ENCODE measurements around the gene CACNA1S. TPM values are rescaled to one million over a fixed set of nuclear protein-coding genes. Genes with fewer than 3 reads are reported as not detected.

CACNA1S gene
- total RNA-seq, 1 donor from 2014 or later, result 0.11 TPM

- H3K4me1 Mint-ChIP-seq, result peaks cover 16% of the 10 kb centered on the region
- Histone ChIP-seq H2AFZ (replicated peaks) (no peak overlapping the region), H3K4me2 (no peak overlapping the region), H4K20me1 (ENCODE audit: low read depth) (no peaks in the 10 kb centered on the region), H3K27me3 (no peaks in the 10 kb centered on the region), H3K9ac (no peak overlapping the region), H3K36me3 (no peaks in the 10 kb centered on the region), H3K4me1 (no peaks in the 10 kb centered on the region), H3F3A (ENCODE audit: low read depth) (no peaks in the 10 kb centered on the region), H3K4me3 (no peak overlapping the region), H3K27ac (no peak overlapping the region), H3K9me3 (ENCODE audit: low read depth) (no peaks in the 10 kb centered on the region), H3K79me2 (ENCODE audit: low read depth) (no peaks in the 10 kb centered on the region)
- TF ChIP-seq EZH2 (IDR thresholded peaks at IDR 0.05) (no peak), EZH2phosphoT487 (IDR thresholded peaks at IDR 0.05) (no peak)
- TF ChIP-seq, protein P1, sequence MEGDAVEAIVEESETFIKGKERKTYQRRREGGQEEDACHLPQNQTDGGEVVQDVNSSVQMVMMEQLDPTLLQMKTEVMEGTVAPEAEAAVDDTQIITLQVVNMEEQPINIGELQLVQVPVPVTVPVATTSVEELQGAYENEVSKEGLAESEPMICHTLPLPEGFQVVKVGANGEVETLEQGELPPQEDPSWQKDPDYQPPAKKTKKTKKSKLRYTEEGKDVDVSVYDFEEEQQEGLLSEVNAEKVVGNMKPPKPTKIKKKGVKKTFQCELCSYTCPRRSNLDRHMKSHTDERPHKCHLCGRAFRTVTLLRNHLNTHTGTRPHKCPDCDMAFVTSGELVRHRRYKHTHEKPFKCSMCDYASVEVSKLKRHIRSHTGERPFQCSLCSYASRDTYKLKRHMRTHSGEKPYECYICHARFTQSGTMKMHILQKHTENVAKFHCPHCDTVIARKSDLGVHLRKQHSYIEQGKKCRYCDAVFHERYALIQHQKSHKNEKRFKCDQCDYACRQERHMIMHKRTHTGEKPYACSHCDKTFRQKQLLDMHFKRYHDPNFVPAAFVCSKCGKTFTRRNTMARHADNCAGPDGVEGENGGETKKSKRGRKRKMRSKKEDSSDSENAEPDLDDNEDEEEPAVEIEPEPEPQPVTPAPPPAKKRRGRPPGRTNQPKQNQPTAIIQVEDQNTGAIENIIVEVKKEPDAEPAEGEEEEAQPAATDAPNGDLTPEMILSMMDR (IDR thresholded peaks at IDR 0.05), result no peak
- H3K9me3 Mint-ChIP-seq, result no peaks in the 10 kb centered on the region
- peaks cover 18% of the 10 kb centered on the region for H3K27me3 Mint-ChIP-seq (ENCODE audit: insufficient read depth, low read depth)
- DNase-seq (ENCODE audit: low spot score), result no peak
- no peak overlapping the region for H3K4me3 Mint-ChIP-seq
- no peak overlapping the region for H3K27ac Mint-ChIP-seq
- no peaks in the 10 kb centered on the region for H3K36me3 Mint-ChIP-seq
These were observed 35.1 kb downstream of the CACNA1S start for GRCh38 chr1:201077116-201077515.

DNA sequence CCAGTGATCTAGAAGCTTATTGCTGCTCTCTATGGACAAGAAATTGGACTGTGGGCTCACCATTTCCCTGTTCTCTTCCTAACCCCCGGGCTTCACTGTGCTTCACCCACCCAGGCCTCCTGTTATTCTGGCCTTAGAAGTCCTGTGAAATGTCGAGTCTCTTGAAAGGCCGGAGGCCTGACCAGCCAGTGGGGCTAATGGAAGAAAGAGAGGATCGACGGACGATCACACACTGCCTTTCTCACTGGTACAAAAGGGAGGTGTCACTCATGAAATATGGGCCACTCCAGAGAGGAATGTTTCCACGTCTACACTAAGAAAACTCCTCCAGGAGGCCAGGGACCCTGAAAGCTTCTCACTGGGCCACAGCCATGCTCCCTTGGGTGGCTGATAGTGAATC is 36.1 kb downstream of the CACNA1S start:
- Histone ChIP-seq H3K36me3 (no peaks in the 10 kb centered on the region), H3K4me2 (no peak overlapping the region), H4K20me1 (ENCODE audit: low read depth) (no peaks in the 10 kb centered on the region), H3K27ac (no peak overlapping the region), H3K9ac (no peak overlapping the region), H2AFZ (replicated peaks) (no peak overlapping the region), H3K27me3 (no peaks in the 10 kb centered on the region), H3K4me1 (no peaks in the 10 kb centered on the region), H3K79me2 (ENCODE audit: low read depth) (no peaks in the 10 kb centered on the region), H3K4me3 (no peak overlapping the region), H3F3A (ENCODE audit: low read depth) (no peaks in the 10 kb centered on the region), H3K9me3 (ENCODE audit: low read depth) (no peaks in the 10 kb centered on the region)
- peaks cover 26% of the 10 kb centered on the region for H3K4me1 Mint-ChIP-seq
- H3K27ac Mint-ChIP-seq, result no peak overlapping the region
- peaks cover 21% of the 10 kb centered on the region for H3K27me3 Mint-ChIP-seq (ENCODE audit: insufficient read depth, low read depth)
- H3K9me3 Mint-ChIP-seq, result no peaks in the 10 kb centered on the region
- DNase-seq (ENCODE audit: low spot score), result no peak
- H3K4me3 Mint-ChIP-seq, result peak overlapping the region; percentile 49
- TF ChIP-seq EZH2phosphoT487 (IDR thresholded peaks at IDR 0.05) (no peak), EZH2 (IDR thresholded peaks at IDR 0.05) (no peak)
- TF ChIP-seq, protein P1 (IDR thresholded peaks at IDR 0.05), result no peak
- H3K36me3 Mint-ChIP-seq, result no peaks in the 10 kb centered on the region

DNA sequence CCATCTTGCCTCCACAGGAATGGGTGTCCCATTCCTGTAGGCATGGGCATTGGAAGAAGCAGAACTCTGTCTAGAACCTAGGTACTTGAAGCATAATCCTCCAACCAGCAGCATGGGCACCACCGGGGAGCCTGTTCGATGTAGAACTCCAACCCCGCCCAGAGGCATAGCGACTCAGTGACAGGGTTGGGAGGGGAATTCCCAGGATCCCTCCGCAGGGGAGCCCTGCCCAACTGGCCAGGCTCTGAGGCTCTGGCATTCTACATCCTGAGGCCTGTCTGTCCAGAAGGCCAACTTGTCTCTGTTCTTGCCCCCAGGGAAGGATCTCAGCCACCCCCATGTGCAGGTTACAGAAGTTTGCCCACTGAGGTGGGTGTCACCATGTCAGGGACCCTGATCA is 38.2 kb downstream of the CACNA1S start:
- Histone ChIP-seq H3F3A (ENCODE audit: low read depth) (no peaks in the 10 kb centered on the region), H3K27me3 (no peaks in the 10 kb centered on the region), H4K20me1 (ENCODE audit: low read depth) (no peaks in the 10 kb centered on the region), H3K27ac (no peak overlapping the region), H2AFZ (replicated peaks) (no peak overlapping the region), H3K9ac (no peak overlapping the region), H3K36me3 (no peaks in the 10 kb centered on the region), H3K4me3 (no peak overlapping the region), H3K9me3 (ENCODE audit: low read depth) (no peaks in the 10 kb centered on the region), H3K4me1 (peaks cover 6% of the 10 kb centered on the region), H3K79me2 (ENCODE audit: low read depth) (no peaks in the 10 kb centered on the region), H3K4me2 (no peak overlapping the region)
- TF ChIP-seq, protein P1 (IDR thresholded peaks at IDR 0.05), result no peak
- no peak for TF ChIP-seq EZH2phosphoT487 (IDR thresholded peaks at IDR 0.05)
- H3K9me3 Mint-ChIP-seq, result no peaks in the 10 kb centered on the region
- no peak for DNase-seq (ENCODE audit: low spot score)
- peaks cover 37% of the 10 kb centered on the region for H3K4me1 Mint-ChIP-seq
- H3K36me3 Mint-ChIP-seq, result no peaks in the 10 kb centered on the region
- no peak overlapping the region for H3K4me3 Mint-ChIP-seq
- H3K27me3 Mint-ChIP-seq (ENCODE audit: insufficient read depth, low read depth), result peaks cover 18% of the 10 kb centered on the region
- H3K27ac Mint-ChIP-seq, result no peak overlapping the region

Data from neural progenitor cell (in vitro differentiated cells).